GOT3 (cell line): ENCODE data around the gene TMPRSS13.

Experiments used
- DNase-seq: peaks from one replicate; lab custom pipeline; 2025; ENCODE audit warnings: mixed read lengths; lab: John Stamatoyannopoulos, UW

TMPRSS13 gene

GRCh38 chr11:117913736-117914397, 15.3 kb downstream of the TMPRSS13 start:
- DNase-seq = no peak

- no peak for DNase-seq
Measured at GRCh38 chr11:117912497-117912896, 16.7 kb downstream of the TMPRSS13 start.

GRCh38 chr11:117911694-117912093, 17.5 kb downstream of the TMPRSS13 start:
- no peak for DNase-seq

- no peak for DNase-seq
Measured at GRCh38 chr11:117910941-117911655, 18.1 kb downstream of the TMPRSS13 start.

GRCh38 chr11:117910525-117910924, 18.7 kb downstream of the TMPRSS13 start:
- no peak for DNase-seq

GRCh38 chr11:117909611-117910382, 19.4 kb downstream of the TMPRSS13 start:
- DNase-seq = no peak

GRCh38 chr11:117908959-117909610, 20.1 kb downstream of the TMPRSS13 start:
- no peak for DNase-seq

- no peak for DNase-seq
Measured at GRCh38 chr11:117908109-117908895, 20.9 kb downstream of the TMPRSS13 start.

GRCh38 chr11:117907276-117908108, 21.7 kb downstream of the TMPRSS13 start:
- DNase-seq = no peak

GRCh38 chr11:117906710-117907109, 22.5 kb downstream of the TMPRSS13 start:
- DNase-seq = no peak

GRCh38 chr11:117906126-117906525, 23.1 kb downstream of the TMPRSS13 start:
- DNase-seq = no peak

- DNase-seq = no peak
Measured at GRCh38 chr11:117905524-117905923, 23.7 kb downstream of the TMPRSS13 start.

- no peak for DNase-seq
Measured at GRCh38 chr11:117903505-117904382, 25.5 kb downstream of the TMPRSS13 start.

GRCh38 chr11:117902001-117902845, 27.0 kb downstream of the TMPRSS13 start:
- DNase-seq = no peak

- no peak for DNase-seq
Measured at GRCh38 chr11:117901601-117902000, 27.6 kb downstream of the TMPRSS13 start.

GRCh38 chr11:117900720-117901440, 28.3 kb downstream of the TMPRSS13 start:
- DNase-seq = no peak

- DNase-seq = no peak
Measured at GRCh38 chr11:117900121-117900648, 29.0 kb downstream of the TMPRSS13 start.

- no peak for DNase-seq
Measured at GRCh38 chr11:117898059-117898458, 31.1 kb downstream of the TMPRSS13 start.
